Measurements from ENCODE around the gene TSC22D1.

DNA sequence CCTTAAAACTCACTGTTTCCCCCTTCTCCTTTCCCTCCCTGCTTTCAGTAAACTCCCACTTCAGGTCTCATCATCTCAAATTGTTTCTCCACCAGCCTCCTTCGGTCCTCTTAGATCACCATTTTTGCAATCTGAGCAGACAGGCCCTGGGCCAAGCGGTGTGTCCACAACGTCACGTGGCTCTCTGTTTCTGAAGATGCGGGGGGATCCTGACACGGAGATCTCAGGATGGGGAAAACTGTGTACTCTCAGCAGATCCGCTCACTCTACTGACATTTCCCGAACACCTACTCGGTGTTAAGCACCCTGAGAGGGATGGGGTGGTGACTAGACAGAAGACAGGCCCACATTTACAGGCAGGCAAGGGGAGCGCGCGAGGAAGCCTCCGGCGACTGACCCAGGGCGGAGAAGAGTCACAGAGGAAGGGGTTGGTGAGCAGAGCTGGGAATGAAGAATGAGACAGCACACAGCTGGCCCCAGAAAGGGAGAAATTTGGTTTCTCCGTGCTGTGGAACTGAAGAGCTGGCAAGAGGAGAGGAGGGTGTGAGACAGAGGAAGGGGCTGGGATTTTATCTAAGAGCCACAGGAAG lies 163.7 kb downstream of the TSC22D1 start:
- no peak for TF ChIP-seq EZH2 (IDR thresholded peaks at IDR 0.05; ENCODE audit: low read length)
- TF ChIP-seq, protein P1, sequence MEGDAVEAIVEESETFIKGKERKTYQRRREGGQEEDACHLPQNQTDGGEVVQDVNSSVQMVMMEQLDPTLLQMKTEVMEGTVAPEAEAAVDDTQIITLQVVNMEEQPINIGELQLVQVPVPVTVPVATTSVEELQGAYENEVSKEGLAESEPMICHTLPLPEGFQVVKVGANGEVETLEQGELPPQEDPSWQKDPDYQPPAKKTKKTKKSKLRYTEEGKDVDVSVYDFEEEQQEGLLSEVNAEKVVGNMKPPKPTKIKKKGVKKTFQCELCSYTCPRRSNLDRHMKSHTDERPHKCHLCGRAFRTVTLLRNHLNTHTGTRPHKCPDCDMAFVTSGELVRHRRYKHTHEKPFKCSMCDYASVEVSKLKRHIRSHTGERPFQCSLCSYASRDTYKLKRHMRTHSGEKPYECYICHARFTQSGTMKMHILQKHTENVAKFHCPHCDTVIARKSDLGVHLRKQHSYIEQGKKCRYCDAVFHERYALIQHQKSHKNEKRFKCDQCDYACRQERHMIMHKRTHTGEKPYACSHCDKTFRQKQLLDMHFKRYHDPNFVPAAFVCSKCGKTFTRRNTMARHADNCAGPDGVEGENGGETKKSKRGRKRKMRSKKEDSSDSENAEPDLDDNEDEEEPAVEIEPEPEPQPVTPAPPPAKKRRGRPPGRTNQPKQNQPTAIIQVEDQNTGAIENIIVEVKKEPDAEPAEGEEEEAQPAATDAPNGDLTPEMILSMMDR (optimal IDR thresholded peaks at IDR 0.05 in 1 of 3, IDR thresholded peaks at IDR 0.05 in 1 of 3, conservative IDR thresholded peaks at IDR 0.05 in 1 of 3; ENCODE audit: extremely low read depth in 1 of 3, insufficient read depth in 2 of 3, low read length in 3 of 3): no peak

Measured in keratinocyte (primary cell).